GM18508 (cell line): ENCODE data around the gene HOXD4.

Source experiments
- ATAC-seq: cut with Tn5 transposase; IDR thresholded peaks from one replicate; pipeline ENCODE4 v1.9.1; 2021; ENCODE audit warnings: moderate number of reproducible peaks; ENCODE audit not compliant: insufficient read depth, unreplicated experiment

The HOXD4 gene

DNA sequence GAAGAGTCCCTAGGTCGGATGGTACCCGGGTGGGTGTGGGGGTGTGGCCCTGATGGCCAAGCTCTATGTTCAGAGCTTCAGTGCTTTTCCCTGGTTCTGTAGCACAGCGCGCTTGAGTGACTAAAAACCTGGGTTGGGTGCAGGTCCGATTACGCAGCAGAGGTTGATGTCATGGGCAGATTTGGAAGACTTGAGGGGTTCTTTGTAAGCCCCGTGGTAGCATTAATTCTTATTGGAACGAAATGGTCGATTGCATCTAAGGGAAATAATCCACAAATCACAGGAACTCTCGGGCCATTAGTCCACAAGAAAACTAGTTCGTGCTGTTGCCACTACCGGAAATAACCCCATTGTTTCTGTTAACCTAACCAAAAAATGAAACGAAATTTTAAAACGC is 12.8 kb upstream of the HOXD4 start:
- ATAC-seq, result no peak

DNA sequence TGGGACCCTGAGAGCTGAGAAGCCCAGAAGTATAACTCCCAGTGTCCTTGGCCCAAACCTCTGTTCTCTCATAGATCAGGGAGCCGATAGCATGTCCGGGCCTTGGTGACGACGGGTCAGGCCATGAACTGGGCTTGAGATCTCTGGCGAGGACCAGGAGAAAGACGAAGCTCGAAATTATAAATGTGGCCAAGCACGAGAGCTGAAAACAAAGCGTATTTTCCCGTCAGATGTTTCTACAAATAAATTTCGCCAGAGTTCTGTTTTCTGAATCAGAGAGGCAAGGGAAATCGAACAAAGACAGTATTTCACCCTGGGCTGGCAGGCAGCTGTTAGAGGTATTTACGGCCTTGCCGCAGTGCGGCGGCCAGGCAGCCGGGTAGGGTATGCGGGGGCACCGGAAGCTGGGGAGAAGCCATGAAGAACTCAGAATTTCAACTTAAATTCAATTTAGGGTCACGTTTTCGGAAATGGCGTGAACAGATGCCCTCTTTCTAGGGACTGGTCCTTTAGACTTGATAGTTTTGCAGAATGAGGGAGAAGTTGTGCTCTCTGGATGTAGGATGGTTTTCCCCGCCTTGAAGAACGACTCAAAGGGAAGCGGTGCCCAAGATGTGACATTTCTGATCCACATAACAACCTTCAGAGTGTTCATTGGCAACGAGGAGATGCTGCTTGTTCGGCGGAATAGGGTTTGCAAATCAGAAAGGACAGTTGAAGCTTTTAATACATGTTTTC is 12.3 kb upstream of the HOXD4 start:
- no peak for ATAC-seq

DNA sequence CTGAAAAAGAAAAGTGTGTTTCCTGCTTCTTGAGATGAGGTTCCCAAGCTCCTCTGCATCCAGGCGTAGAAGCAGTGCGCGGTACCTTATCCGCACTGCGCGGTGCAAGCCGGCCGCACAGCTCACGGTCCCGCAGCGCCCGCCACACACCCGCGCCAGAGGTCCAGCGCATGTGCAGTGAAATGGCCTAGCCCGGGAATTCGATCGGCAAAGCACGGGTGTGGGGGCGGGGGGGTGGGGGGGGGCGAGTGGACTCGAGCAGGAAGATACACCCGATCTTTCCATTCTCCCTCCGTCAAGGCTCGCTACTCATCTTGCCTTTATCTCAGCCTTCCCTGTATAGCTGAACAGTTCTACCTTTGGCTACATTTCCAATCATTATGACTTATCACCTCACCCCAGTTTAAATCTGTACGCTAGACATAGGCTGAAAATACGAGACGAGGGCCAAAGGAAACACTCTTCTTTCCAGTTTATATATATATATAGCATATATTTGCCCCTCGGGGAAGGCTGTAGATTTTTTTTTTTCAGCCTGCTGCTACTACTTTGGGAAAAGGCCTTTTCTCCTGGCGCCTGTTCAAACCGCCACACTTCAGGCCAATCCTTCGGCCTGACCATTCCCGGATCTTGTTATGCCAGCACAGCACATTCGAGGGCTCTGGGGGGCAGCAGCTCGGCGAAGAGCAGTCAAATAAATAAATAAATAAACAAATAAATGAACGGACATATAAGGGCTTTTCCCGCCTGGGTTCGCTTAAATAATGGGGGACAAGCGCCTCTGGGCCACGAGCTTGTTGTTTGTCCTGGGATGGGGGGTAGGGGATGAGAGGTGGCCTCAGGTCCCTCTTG is 11.5 kb upstream of the HOXD4 start:
- ATAC-seq, result no peak

DNA sequence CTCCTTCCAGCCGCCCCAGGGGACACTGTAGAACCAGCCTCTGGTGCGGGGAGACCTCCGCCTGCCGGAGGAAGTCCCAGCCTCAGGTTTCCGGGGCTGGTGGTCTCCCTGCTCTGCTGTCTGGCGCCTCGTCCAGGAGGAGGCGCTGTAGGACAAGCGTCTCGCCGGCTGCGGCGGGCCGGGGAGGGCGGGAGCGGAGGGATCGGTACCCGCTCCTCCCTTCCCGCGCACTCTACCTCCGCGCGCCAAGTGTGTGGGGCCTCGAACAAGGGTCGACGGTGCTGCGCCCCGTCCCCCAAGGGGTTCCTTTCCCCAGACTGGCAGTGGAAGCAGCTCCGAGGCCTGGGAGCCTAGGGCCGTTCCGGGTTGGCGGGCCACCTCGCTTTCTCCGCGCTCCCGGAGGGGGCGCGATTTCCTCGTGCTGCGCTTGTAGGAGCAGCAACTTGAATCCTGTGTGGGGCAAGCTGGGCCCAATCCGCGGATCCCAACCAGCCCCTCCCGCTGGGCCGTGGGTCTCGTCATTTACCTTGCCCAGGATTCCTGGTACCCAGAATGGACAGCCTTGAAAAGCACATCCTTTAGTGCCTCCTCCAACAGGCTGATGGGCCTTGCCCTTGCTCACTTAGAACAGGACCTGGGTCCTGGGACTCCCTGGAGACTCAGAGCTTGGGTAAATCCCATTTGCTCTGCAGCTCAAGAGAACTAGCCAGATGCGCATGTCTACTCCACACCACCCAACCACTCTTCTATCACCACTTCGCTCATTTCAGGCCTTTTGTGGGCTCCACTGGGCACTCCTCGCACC is 10.6 kb upstream of the HOXD4 start:
- peak; percentile 72 for ATAC-seq

DNA sequence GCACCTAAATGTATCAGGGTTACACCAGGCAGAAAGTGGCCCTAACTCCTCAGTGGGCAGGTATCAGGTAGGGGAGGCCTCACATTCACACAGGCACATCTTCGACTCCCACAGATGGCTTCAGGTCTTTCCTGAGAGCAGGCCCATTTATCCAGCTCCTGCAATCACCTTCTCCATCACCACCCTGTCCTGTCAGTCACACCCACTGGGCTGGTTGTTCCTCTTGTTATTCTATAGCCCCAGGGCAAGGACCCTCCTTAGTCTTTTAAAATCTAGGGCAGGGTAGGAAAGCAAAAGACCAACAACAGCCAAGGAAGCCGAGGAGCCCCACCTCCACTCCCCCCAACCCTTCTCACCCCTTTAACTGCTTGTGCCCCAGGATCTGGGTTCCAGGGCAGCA is 9.1 kb upstream of the HOXD4 start:
- ATAC-seq, result no peak

DNA sequence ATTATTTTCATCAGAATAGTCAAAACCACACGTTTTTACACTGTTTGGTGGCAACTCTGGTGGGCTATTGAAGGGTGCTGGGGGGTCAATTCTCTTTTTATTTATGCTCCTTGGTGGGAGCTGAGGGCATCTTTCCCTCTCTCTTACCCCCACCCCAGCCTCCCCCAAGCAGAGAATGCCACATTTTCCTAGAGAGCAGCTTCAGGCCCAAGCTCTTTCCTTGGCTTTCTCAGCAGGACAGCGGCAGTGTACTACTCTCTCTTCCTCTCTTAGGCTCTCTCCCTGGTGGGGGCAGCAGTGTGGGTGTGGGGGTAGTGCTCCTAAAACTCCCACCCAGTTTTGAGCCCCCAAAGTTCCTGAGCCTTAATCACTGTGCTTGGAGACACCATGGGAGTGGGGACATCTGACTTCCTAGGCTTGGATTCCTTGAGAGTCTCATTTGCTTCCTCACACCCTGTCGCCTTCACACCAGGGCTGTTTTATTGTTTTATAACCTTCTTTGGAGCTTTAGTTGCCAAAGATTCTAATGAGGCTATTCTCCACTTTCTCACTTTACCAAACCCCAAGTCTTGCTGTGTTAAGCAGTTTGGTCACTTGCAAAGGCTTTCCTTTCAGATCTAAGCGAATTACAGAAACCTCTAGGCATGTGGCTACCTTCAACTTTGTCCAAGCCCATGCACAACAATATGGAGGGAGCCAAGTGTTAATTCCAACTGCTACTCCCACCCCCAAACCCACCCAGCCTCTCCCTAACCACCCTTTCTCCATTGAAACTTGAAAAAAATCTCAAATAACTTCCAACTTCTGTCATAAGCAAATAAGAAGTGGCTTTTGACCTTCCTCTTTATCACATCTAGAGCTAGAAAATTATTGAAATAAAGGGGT is 6.0 kb upstream of the HOXD4 start:
- ATAC-seq, result no peak

DNA sequence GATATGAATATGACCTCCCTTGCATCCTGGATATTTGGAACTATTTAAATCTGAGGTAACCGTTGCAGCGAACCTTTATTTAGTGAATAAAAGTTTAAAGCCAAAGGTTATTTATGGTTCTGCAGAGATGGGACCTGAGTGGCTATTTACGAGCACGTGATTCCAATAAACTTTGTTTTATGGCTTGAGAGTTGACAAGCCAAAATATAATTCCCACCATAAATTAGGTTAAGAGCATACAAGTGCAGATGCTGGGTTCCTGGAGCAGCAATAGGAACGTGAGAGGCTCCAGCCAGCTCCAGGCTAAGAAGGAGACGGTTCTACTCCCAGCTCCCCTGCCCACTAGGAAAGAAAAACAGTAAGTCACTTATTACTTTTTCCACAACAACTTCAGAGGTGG is 5.2 kb upstream of the HOXD4 start:
- no peak for ATAC-seq

DNA sequence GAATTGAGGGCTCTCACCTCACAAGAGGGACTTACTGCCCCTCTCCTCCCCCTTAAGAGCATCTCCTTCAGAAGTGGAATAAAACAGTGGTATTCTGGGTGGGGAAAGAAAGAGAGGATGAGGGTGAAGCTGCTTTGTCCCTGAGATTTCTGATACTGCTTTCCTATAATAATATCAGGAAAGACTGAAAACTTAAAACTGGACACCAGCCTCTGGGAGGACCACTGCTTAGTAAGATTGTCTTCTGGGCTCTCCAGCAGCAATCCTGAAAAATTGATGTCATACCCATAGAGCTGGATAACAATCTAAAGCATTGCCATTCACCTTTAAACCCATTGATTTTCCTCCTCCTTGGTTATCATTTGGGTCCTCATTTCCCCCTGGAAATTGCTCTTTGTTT is 4.7 kb upstream of the HOXD4 start:
- no peak for ATAC-seq

DNA sequence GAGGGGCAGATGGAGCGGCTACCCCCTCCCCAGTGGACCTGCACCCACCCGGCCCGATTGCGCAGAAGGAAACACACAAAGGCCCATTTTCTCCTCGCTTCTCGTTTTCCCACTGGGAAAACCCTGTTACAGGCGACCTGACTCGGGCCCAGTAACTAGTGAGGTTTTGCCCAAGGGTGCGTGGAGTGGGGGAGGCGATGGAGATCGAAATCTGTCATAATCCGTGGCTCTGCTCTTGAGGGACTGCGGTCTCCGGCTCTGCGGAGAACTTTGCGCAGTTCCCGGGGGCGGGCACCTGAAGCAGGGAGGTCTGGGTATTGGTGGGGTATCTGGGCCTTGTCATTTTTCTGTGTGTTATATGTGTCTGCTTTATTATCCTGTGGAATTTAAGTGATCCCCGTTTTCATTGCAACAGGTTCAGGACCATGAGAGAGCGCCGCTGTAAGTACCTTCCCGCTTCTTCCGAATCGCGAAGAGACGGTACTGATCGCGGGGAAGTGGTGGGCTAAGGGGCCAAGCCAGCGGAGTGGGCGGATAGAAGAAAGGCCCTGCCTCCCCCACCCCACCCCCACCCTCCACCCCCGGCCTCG is 4.0 kb upstream of the HOXD4 start:
- ATAC-seq, result no peak

DNA sequence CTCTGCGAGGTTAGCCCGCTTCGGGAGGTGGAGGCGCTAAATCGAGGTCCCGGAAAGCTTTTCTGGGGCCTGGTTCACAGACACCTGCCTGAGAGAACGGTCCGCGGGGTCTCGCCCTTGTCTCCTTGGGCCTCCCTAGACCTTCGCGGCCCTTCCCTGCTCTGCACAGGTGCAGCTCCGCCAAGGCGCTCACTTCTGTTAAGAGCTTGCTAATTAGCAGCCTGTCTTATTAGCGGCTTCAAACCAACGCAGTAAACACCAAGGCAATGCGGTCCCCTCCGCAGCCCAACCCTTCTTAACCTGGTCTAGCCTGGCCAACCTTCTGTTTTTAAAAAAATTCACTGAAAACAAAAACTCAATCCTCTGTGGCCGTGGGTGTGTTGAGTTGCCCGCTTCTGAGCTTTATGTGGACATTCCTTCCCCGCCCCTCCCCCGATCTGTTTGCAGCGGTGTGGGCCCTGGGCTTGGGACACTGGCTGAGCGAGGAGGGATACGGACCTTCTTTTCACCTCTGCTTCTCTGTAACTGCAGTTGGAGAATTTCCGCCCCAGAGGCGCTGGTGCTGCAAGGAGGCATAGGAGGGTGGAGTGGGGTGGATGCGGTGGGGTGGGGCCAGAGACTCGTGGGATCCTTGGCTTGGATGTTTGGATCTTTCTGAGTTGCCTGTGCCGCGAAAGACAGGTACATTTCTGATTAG is 3.4 kb upstream of the HOXD4 start:
- ATAC-seq, result no peak

DNA sequence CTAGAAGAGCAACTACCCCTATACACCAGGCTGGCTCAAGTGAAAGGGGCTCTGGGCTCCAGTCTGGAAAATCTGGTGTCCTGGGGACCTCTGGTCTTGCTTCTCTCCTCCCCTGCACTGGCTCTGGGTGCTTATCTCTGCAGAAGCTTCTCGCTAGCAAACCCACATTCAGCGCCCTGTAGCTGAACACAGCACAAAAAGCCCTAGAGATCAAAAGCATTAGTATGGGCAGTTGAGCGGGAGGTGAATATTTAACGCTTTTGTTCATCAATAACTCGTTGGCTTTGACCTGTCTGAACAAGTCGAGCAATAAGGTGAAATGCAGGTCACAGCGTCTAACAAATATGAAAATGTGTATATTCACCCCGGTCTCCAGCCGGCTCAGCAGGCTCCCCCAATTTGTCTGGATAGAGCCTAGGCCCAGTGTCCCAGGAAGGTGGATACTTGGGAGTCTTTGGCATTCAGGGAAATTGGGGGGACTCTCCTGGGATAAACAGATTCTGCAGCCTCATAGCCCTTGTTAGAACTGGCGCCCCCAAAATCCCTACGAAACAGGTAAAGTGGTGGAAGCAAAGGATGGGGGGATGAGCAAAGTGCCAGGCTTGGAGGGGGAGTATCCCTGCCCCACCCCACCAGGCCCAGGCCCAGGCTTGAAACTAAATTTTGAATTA is 2.5 kb upstream of the HOXD4 start:
- ATAC-seq, result no peak

DNA sequence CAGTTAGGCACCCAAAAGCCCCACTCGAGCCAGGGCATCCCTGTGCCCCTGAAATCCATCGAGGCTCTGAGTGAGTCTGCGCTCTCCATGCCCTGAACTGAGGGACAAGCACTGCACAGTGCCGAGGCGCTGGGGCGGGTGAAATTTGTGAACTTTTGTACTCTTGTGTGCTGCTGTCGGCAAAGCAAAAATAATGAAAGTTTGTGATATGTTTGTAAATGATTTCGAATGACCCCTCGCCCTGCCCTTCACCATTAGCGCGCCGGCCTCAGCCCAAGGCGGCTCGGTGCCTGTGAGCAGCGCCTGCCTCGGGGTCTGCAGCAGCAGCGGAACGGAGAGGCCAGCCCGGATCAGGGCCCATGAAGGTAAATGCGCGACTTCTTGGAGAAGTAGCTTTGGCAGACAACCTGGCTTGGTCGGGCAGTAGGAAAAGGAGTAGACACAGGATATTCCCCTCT is 1.8 kb upstream of the HOXD4 start:
- no peak for ATAC-seq

DNA sequence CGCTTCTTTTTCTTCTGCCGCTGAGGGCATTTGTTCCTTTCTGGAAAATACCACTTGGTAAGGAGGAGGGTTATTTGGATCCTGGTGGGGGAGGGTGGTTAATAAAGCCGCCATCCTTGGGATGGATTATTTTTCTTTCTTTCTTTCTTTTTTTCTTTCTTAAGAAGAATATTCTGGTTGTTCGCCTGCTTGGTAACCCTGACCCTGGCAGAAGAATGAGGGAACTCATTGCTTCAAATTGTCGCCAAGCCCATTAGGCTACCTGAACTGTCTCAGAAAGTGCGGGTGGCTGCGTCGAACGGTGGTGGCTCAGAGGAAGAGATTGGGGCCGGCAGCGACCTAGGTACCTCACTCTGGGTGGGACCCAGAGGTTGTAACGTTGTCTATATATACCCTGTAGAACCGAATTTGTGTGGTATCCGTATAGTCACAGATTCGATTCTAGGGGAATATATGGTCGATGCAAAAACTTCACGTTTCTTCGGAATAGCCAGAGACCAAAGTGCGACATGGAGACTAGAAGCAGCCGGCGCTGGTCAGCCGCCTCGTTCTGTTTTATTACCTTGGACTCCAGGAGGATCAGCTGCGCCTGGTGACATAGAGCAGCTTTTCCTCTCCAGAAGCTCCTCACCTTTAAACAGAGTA is 1.3 kb upstream of the HOXD4 start:
- ATAC-seq, result no peak

DNA sequence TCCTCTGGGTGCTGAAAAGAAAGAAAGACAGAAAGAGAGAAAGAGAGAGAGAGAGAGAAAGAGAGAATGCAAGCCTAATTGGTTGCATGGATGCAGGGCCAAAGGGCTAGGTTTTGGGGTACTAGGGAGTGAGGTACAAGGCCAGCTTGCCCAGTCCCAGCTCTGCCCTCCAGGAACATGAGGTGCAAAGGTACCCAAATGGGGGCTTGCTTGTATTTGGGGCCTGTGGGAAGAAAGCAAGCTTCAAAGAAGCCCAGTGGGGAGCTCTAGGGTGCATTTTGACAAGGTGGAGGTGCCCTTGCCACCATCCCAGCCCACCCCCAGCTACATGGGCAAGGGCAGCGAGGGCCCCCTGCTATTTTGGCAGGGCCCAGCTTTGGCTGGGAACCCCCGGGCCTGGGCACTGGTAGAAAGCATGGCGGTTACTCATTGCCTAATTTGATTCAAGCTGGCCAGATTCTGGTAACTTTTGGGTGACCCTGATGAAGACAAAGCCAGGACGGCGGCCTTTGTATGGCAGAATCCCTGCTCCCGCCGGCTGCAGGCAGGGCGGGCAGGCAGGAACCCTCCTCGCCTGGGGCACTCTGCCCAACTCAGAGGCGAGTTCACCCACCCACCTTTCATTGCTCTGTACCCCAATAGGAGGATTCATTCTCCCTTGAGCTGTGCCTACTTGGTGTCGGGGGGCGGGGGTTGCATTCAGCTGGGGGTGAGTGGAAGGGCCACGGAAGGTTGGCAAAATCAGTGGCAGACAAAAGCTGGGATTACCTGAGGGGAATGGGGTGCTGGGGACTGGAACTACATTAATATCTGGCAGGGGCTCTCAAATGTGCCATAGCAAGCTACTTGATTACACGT is 537 bp upstream of the HOXD4 start:
- no peak for ATAC-seq

DNA sequence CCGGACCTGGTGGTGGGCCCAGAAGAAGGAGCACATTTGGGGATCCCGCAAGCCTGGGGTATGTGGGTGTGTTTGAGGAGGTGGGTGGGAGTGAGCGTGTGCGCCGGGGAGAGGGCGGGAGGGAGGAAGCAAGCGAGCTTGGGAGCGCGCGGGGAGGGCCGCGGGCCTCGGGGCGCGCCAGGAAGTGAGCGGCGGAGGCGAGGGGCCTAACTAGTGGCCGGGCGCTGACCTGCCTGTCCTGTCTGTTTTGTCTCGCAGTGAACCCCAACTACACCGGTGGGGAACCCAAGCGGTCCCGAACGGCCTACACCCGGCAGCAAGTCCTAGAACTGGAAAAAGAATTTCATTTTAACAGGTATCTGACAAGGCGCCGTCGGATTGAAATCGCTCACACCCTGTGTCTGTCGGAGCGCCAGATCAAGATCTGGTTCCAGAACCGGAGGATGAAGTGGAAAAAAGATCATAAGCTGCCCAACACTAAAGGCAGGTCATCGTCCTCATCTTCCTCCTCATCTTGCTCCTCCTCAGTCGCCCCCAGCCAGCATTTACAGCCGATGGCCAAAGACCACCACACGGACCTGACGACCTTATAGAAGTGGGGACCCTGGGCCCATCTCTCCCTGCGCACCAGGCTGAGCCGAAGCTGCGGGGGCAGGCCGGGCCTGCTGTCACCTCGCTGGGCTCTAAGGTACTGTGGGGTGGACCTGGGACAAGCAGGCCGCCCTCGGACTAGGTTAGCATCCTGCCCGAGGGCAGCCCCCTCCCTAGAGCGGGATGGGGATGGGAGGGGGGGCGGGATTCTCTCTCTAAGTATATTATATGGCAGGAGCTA is 1.2 kb downstream of the HOXD4 start:
- ATAC-seq, result no peak

DNA sequence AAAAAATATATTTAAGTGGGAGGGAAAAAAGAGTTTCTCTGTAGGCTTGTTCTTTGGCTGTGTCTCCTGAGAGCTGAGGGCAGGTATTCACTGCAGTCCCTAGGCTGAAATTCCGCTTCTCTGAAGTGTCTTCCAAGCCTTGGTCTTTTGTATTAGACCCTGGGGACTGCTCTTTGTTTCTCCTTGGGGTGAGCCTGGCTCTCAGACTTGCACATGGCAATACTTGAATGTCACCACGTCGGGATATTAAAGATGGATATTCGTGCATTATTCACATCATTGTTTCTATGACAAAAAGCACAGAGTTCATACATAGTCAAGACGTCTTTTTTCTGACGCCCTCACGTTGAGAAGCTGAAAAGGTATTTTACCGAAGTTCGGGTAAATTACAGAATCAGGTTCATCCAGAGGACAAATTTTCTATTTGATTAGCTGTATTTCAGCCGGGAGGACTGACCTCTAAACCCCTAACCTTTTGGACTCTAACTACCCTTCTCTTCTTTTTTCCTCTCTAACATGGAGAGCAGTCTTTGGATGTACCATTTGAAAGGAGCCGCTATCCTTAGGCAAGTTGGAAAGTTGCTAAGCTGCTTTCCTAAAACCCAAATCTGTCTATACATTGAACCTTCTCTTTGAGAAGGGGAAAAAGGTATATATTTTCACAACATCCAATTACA is 3.4 kb downstream of the HOXD4 start:
- no peak for ATAC-seq
